ENCODE measurements around the gene EIF3C.
"Not testable (repeated sequence)": the region's sequence is repeated elsewhere in the genome, so short reads cannot be mapped to it uniquely, and the experiment has no call there.

EIF3C gene

DNA sequence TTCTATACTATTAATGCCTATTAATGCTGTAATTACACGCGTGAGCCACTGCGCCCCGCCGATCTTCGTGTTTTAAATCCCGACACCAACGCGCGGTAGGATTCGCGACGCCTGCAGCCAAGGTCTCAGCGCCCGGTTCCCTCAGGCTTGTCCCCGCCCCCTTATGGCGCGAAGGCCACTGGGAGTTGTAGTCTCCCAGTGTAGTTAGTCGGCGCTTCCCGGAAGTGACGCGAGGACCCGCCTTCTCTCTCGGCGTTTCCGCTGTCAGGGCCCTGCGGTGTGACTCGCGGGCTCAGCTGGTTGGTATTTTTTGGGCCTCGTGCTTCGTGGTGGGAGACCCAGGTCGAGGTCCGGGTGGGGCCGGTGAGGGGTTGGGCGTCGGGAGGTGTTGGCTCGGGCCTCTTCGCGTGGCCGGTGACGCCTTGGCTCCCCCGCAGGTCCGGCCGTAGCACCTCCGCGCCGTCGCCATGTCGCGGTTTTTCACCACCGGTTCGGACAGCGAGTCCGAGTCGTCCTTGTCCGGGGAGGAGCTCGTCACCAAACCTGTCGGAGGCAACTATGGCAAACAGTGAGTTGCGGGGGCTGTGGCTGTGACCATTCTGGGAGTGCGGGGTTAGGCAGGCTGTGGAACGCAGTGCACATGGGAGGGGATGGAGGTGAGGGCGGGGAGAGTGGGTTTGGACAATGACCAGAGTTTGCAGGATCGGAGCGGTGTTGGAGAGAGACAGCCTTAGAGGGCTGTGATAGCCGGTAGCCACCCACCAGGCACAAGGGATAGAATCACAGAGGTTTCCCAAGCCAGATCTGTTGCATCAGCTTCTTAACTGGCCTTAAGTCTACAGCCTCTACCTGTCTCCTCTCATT lies at the start of gene EIF3C:
Gene EIF3C, plus strand, starts transcription at position 245 of the 864 bp plus-strand sequence. Its CDS starts 223 bp downstream, at position 468.
- DNase-seq (ENCODE audit: low spot score): not testable (repeated sequence)

GRCh38 chr16:28666264-28666663 lies 45.0 kb upstream of the EIF3C start:
- DNase-seq (ENCODE audit: low spot score): not testable (repeated sequence)

DNA sequence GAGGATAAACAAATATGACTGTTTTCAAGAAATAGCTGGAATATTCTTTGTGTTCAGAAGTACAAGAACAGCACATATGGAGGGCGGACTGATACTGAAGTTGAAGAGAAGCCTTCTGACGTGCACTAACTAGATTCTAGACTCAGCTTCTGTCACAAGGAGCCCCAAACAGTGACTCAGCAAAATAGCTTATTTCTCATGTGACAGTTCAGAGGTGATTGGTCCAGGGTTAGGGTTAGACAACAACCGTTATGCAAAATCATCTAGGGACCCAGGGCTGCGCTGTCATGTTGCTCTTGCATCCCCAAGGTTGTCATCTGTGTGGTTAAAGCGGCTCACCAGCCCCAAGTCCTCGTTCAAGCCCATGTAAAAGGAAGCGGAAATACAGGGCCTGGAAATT lies 43.8 kb upstream of the EIF3C start:
- DNase-seq (ENCODE audit: low spot score): not testable (repeated sequence)

DNA sequence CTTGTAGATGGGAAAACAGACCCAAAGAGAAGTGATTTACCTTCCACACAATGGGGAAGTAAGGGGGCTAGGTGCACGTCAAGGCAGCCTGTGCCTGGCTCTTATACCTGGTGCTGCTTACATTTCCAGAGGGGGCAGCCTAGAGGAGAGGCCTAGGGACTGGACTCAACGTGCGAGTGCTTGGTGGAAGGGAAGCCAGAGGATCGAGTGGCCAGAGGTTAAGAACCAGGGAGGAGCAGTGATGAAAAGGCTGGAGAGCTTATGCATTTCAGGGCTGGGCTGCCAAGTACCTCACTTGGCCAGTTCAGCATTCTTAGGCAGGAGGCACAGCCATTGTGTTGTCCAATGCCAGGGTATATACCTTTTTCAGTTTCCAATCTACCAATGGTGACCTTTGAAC lies 43.1 kb upstream of the EIF3C start:
- DNase-seq (ENCODE audit: low spot score): not testable (repeated sequence)

DNA sequence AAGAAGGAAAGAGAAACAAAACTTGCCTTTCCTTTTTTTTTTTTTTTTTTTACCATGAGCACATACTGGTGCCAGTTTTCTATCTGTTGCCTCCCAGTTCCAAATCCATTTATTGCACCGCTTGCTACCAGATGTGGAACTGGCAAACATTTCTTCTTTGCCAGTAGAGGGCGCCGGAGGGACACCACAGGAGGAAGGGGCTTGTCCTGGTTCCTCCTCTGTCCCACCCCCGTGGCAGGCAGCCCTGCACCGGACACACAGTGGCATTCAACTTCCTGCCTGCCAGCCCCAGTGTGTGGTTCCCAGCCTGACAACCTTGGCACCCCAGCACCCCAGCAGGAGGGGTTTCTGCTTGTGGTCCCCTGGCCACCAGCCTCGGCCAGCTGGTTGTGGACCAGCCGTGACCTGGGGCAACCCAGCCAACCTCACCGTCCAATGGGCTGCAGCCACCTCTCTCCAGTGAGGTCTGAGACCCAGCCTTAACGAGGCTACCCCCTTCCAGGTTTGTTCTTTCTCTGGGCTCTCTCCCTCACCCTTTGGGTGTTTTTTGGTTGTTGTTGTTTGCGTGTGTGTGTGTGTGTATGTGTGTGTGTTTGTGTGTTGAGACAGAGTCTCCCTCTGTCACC lies 22.8 kb upstream of the EIF3C start:
- not testable (repeated sequence) for DNase-seq (ENCODE audit: low spot score)

GRCh38 chr16:28689425-28689824 lies 21.8 kb upstream of the EIF3C start:
- not testable (repeated sequence) for DNase-seq (ENCODE audit: low spot score)

DNA sequence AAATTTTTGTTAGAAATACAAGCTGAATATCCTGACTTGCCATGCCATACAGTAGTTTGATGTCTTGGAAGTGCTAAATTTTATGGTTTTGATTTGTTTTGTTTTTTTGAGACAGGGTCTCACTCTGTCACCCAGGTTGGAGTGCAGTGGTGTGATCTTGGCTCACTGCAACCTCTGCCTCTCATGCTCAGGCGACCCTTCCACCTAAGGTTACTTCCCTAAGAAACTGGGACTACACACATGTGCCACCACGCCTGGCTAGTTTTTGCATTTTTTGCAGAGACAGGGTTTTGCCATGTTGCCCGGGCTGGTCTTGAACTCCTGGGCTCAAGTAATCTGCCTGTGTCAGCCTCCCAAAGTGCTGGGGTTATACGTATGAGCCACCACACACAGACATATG lies 19.5 kb upstream of the EIF3C start:
- DNase-seq (ENCODE audit: low spot score): not testable (repeated sequence)

- not testable (repeated sequence) for DNase-seq (ENCODE audit: low spot score)
Measured at GRCh38 chr16:28693257-28693950, 17.9 kb upstream of the EIF3C start.

- not testable (repeated sequence) for DNase-seq (ENCODE audit: low spot score)
Measured at GRCh38 chr16:28699792-28700191, 11.5 kb upstream of the EIF3C start.

- DNase-seq (ENCODE audit: low spot score): not testable (repeated sequence)
Measured at GRCh38 chr16:28700349-28700748, 10.9 kb upstream of the EIF3C start.

GRCh38 chr16:28701384-28701783 lies 9.9 kb upstream of the EIF3C start:
- not testable (repeated sequence) for DNase-seq (ENCODE audit: low spot score)

GRCh38 chr16:28704246-28704645 lies 7.0 kb upstream of the EIF3C start:
- DNase-seq (ENCODE audit: low spot score): not testable (repeated sequence)

- not testable (repeated sequence) for DNase-seq (ENCODE audit: low spot score)
Measured at GRCh38 chr16:28722852-28723650, 11.8 kb downstream of the EIF3C start.

DNA sequence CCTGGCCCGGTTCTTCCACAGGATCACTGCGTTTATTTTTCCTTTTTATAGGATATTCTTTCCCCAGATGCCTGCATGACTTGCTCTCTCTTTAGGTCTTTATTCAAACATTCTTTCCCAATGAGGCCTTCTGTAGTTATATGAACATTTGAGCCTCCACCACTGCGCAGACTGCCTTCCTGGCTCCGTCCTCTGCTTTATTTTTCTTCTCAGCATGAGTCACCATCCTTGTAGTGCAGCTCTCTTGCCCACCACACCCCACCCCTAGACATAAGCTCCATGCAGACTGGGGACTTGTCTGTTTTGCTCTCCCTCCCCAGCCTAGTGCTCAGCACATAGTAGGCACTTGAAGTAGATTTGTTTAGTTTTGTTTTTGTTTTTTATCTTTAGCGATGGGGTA lies 20.0 kb downstream of the EIF3C start:
- DNase-seq (ENCODE audit: low spot score): not testable (repeated sequence)

- not testable (repeated sequence) for DNase-seq (ENCODE audit: low spot score)
Measured at GRCh38 chr16:28732455-28733124, 21.3 kb downstream of the EIF3C start.

- not testable (repeated sequence) for DNase-seq (ENCODE audit: low spot score)
Measured at GRCh38 chr16:28739787-28740186, 28.5 kb downstream of the EIF3C start.

DNA sequence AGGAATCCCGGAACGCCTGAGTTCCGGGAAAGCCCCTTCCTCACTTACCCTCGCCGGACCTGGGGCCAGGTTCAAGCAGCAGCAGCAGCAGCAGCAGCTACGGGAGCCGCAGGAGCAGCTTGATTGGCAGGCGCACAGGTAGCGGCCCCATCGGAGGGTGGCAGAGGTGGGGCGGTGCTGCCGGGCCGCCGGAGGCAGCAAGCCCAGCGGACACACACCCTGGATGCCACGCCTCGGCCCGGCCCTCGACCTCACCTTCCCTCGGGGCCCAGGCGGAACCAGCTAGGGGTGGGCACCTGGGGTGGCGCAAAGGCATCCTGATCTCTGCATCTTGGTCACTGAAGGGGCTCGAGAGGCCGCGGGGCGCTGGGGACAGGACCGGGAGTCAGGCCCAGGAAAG lies 29.4 kb downstream of the EIF3C start:
- not testable (repeated sequence) for DNase-seq (ENCODE audit: low spot score)

DNA sequence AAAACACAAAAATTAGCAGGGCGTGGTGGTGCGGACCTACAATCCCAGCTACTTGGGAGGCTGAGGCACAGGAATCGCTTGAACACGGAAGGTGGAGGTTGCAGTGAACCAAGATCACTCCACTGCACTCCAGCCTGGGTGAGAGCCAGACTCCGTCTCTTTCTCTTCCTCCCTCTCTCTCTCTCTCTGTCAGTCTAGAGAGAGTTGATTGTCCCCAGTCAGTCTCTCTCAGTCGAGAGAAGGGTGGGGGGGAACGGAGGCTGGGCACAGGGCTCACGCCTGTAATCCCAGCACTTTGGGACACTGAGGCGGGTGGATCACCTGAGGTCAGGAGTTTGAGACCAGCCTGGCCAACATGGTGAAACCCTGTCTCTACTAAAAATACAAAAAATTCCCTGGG lies 30.0 kb downstream of the EIF3C start:
- DNase-seq (ENCODE audit: low spot score): not testable (repeated sequence)

- not testable (repeated sequence) for DNase-seq (ENCODE audit: low spot score)
Measured at GRCh38 chr16:28746618-28747350, 35.5 kb downstream of the EIF3C start.

DNA sequence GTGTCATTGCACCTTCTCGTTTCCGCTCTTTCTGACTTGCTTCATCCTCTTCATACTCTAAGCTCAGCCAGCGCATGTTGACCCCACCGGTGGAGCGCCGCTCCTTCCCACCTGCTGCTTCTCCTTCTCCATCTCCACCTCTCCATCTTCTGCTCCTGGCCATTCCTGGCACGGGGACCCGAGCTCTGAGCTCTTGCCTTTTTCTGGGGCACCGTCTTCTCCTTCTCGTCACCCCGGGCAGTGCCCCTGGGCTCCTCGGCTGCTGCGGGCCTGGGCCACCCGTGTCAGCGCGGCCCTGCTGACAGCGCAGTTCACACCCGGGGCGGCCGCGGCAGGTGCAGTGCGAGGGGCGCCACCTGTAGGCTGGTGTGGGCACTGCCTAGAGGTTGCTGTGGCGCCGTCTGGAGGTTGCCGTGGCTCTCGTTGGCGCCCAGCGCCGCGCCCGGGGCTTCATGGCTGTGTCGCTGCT lies 38.8 kb downstream of the EIF3C start:
- not testable (repeated sequence) for DNase-seq (ENCODE audit: low spot score)

All from RKO (cell line).